HG02642 (cell line): ENCODE data around the gene TMEM108.

Experiments
- ATAC-seq: cut with Tn5 transposase; IDR thresholded peaks from one replicate; pipeline ENCODE4 v1.9.1; 2021; ENCODE audit warnings: mild to moderate bottlenecking; ENCODE audit not compliant: unreplicated experiment, poor library complexity

TMEM108 gene

GRCh38 chr3:133209871-133210550 is 171.8 kb downstream of the TMEM108 start:
- no peak for ATAC-seq

GRCh38 chr3:133210656-133211055 is 172.5 kb downstream of the TMEM108 start:
- ATAC-seq, result no peak

GRCh38 chr3:133211449-133211848 is 173.3 kb downstream of the TMEM108 start:
- peak; percentile 92 for ATAC-seq

- no peak for ATAC-seq
Measured at GRCh38 chr3:133211856-133212255, 173.7 kb downstream of the TMEM108 start.

- ATAC-seq, result no peak
Measured at GRCh38 chr3:133213937-133214336, 175.7 kb downstream of the TMEM108 start.

GRCh38 chr3:133227813-133228212 is 189.6 kb downstream of the TMEM108 start:
- no peak for ATAC-seq

GRCh38 chr3:133230195-133230594 is 192.0 kb downstream of the TMEM108 start:
- no peak for ATAC-seq

- no peak for ATAC-seq
Measured at GRCh38 chr3:133236901-133237300, 198.7 kb downstream of the TMEM108 start.

- no peak for ATAC-seq
Measured at GRCh38 chr3:133237380-133237779, 199.2 kb downstream of the TMEM108 start.

GRCh38 chr3:133238015-133238414 is 199.8 kb downstream of the TMEM108 start:
- no peak for ATAC-seq

- no peak for ATAC-seq
Measured at GRCh38 chr3:133246119-133246518, 207.9 kb downstream of the TMEM108 start.

GRCh38 chr3:133246773-133247172 is 208.6 kb downstream of the TMEM108 start:
- no peak for ATAC-seq

GRCh38 chr3:133248389-133248788 is 210.2 kb downstream of the TMEM108 start:
- no peak for ATAC-seq

- no peak for ATAC-seq
Measured at GRCh38 chr3:133249490-133249889, 211.3 kb downstream of the TMEM108 start.

- ATAC-seq, result no peak
Measured at GRCh38 chr3:133254151-133254550, 216.0 kb downstream of the TMEM108 start.

- ATAC-seq, result no peak
Measured at GRCh38 chr3:133254716-133255115, 216.5 kb downstream of the TMEM108 start.

- ATAC-seq, result peak; percentile 54
Measured at GRCh38 chr3:133256787-133257483, 218.7 kb downstream of the TMEM108 start.

- no peak for ATAC-seq
Measured at GRCh38 chr3:133258358-133258757, 220.2 kb downstream of the TMEM108 start.

GRCh38 chr3:133259767-133260166 is 221.6 kb downstream of the TMEM108 start:
- no peak for ATAC-seq

GRCh38 chr3:133262333-133262732 is 224.1 kb downstream of the TMEM108 start:
- ATAC-seq, result no peak

- no peak for ATAC-seq
Measured at GRCh38 chr3:133264920-133265319, 226.7 kb downstream of the TMEM108 start.

- ATAC-seq, result no peak
Measured at GRCh38 chr3:133268726-133269134, 230.5 kb downstream of the TMEM108 start.
